Measurements from ENCODE around the gene PDYN. TPM values are rescaled to one million over a fixed set of nuclear protein-coding genes. Genes with fewer than 3 reads are reported as not detected.
A peak's percentile ranks its signal among the peaks of the same experiment; 100 is the strongest.

PDYN gene
- total RNA-seq, 1 experiment from 2014 or later: not detected

- no peak for DNase-seq (ENCODE audit: low read depth)
Measured at GRCh38 chr20:1995531-1996310, 1.9 kb upstream of the PDYN start.

GRCh38 chr20:1994627-1995026, 769 bp upstream of the PDYN start:
- DNase-seq (ENCODE audit: low read depth): no peak

- no peak for DNase-seq (ENCODE audit: low read depth)
Measured at GRCh38 chr20:1992359-1993110, 1.3 kb downstream of the PDYN start.

GRCh38 chr20:1987826-1988225, 6.0 kb downstream of the PDYN start:
- DNase-seq (ENCODE audit: low read depth): peak; percentile 47

- no peak for DNase-seq (ENCODE audit: low read depth)
Measured at GRCh38 chr20:1983301-1983700, 10.6 kb downstream of the PDYN start.

GRCh38 chr20:1982686-1983085, 11.2 kb downstream of the PDYN start:
- no peak for DNase-seq (ENCODE audit: low read depth)

- DNase-seq (ENCODE audit: low read depth): no peak
Measured at GRCh38 chr20:1979106-1979778, 14.6 kb downstream of the PDYN start.

- no peak for DNase-seq (ENCODE audit: low read depth)
Measured at GRCh38 chr20:1975291-1975690, 18.6 kb downstream of the PDYN start.

GRCh38 chr20:1973601-1974440, 20.0 kb downstream of the PDYN start:
- DNase-seq (ENCODE audit: low read depth): no peak

GRCh38 chr20:1971893-1972586, 21.8 kb downstream of the PDYN start:
- no peak for DNase-seq (ENCODE audit: low read depth)

GRCh38 chr20:1968964-1969363, 24.9 kb downstream of the PDYN start:
- DNase-seq (ENCODE audit: low read depth): no peak

- DNase-seq (ENCODE audit: low read depth): peak; percentile 58
Measured at GRCh38 chr20:1965520-1966351, 28.1 kb downstream of the PDYN start.

GRCh38 chr20:1964659-1965405, 29.0 kb downstream of the PDYN start:
- DNase-seq (ENCODE audit: low read depth): peak; percentile 31

GRCh38 chr20:1964061-1964460, 29.8 kb downstream of the PDYN start:
- DNase-seq (ENCODE audit: low read depth): peak; percentile 16

GRCh38 chr20:1961374-1961773, 32.5 kb downstream of the PDYN start:
- DNase-seq (ENCODE audit: low read depth): no peak

- no peak for DNase-seq (ENCODE audit: low read depth)
Measured at GRCh38 chr20:1959156-1959555, 34.7 kb downstream of the PDYN start.

GRCh38 chr20:1958426-1958825, 35.4 kb downstream of the PDYN start:
- DNase-seq (ENCODE audit: low read depth): no peak

GRCh38 chr20:1955217-1955616, 38.6 kb downstream of the PDYN start:
- no peak for DNase-seq (ENCODE audit: low read depth)

- no peak for DNase-seq (ENCODE audit: low read depth)
Measured at GRCh38 chr20:1953621-1954020, 40.2 kb downstream of the PDYN start.

Measured in RPMI7951 (cell line).